Effector CD8-positive, alpha-beta T cell (primary cell): ENCODE measurements around the gene DRC7.
A peak's percentile ranks its signal among the peaks of the same experiment; 100 is the strongest.

Experiments used
- DNase-seq: peaks from one replicate; lab custom pipeline; 2025; lab: John Stamatoyannopoulos, UW
- total RNA-seq, 4 experiments: gene quantifications; one replicate each; lab custom pipeline; 2026; lab: John Stamatoyannopoulos, UW

DRC7 gene, protein sequence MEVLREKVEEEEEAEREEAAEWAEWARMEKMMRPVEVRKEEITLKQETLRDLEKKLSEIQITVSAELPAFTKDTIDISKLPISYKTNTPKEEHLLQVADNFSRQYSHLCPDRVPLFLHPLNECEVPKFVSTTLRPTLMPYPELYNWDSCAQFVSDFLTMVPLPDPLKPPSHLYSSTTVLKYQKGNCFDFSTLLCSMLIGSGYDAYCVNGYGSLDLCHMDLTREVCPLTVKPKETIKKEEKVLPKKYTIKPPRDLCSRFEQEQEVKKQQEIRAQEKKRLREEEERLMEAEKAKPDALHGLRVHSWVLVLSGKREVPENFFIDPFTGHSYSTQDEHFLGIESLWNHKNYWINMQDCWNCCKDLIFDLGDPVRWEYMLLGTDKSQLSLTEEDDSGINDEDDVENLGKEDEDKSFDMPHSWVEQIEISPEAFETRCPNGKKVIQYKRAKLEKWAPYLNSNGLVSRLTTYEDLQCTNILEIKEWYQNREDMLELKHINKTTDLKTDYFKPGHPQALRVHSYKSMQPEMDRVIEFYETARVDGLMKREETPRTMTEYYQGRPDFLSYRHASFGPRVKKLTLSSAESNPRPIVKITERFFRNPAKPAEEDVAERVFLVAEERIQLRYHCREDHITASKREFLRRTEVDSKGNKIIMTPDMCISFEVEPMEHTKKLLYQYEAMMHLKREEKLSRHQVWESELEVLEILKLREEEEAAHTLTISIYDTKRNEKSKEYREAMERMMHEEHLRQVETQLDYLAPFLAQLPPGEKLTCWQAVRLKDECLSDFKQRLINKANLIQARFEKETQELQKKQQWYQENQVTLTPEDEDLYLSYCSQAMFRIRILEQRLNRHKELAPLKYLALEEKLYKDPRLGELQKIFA
- 0 reads per million in 4 experiments for total RNA-seq

DNA sequence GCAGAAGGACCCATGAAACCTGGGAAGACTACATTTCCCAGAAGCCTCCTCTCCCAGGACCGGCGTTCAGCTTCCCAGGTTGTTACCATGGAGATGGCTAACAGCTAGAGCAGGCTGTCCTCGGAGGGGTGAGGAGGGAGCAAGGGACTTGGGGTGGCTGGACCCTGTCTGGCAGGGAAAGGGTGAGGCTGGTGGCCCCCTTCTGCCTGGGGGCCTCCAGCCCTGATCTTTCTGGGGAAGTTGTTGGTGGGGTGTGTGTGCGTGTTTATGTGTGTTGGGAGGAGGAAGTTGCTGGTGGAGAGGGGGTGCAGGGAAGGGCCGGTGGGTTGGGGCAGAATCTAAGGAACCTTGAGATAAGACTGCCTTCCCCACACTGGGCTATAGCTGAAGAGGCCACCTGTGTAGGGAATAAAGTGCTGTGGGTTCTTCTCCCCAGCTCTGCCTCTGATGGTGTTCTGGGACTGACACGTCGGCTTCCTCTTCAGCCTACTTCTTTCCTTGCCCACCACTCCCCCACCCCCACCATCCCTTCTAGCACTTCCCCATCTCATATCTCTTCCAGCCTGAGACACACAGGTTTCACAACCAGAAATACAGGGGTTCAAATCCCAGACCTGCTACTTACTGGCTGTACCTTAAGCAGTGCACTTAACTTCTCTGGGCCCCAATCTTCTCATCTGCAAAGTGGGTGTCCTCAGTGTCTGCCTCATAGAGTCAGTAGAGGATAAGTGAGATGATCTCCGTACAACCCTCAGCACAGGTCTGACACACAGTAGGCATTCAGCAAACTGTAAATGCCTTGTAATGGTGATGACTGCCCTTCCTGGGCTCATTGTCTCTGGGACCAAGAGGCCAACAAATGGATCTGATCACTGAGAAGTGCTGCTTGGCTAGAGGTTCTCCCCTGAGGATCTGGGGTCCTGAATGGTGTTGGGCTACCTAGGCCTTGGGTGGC lies at the start of gene DRC7:
Gene DRC7 (plus strand): TSS at position 82 of the 955 bp plus-strand sequence. CDS start 3,144 bp downstream, outside the sequence.
- no peak for DNase-seq

DNA sequence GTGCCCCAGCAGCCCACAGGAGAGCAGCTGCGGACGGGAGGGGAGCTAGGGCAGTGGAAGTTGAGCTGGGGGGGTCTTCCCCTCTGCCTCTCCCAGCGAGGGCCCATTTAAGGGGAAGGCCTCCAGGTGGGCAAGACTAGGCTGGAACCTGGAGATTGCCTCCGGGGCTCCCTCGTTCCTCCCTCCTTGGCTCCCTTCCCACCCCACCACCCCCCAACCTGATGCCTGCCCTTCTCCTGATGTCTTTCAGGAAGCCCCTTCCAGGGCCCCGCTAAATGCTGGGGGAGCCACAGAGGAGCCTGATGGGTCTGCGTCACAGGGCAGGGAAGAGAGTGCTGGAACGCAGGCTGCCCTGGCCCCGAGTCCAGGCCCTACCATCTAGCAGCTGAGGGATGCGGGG lies 49.4 kb upstream of the DRC7 start:
- DNase-seq, result no peak

DNA sequence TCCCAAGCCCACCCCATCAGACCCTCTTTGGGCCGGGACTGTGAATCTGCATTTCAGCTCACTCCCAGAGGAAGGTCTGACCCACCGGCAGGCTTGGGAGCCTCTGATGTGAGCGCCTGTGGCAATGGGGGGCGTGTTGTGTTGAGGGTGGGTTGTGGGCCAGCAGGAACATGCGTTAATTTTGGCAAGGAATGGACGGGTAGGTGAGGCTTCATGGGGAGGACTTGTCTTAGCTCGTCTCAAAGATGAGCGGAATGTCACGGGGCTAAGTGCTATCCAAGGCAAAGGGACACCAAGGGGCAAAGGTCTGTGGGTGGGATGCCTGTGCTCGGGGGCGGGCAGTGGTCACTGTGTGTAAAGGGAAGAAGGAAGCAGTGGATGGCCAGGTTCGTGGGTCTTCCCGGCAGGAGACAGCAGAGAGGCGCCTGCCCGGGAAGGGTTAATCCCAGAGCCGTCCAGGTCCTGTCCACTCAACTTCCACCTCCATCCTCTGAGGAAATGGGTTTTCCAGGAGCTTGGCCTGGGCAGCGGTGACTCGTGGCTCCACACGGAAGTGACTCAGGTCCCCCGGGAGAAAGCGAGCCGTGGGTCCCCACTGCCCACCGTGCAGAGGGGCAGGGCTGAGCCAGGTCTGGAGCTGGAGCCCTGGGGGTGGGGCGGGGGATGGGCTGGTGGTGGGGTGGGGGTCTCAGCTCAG lies 48.8 kb upstream of the DRC7 start:
- DNase-seq, result no peak

DNA sequence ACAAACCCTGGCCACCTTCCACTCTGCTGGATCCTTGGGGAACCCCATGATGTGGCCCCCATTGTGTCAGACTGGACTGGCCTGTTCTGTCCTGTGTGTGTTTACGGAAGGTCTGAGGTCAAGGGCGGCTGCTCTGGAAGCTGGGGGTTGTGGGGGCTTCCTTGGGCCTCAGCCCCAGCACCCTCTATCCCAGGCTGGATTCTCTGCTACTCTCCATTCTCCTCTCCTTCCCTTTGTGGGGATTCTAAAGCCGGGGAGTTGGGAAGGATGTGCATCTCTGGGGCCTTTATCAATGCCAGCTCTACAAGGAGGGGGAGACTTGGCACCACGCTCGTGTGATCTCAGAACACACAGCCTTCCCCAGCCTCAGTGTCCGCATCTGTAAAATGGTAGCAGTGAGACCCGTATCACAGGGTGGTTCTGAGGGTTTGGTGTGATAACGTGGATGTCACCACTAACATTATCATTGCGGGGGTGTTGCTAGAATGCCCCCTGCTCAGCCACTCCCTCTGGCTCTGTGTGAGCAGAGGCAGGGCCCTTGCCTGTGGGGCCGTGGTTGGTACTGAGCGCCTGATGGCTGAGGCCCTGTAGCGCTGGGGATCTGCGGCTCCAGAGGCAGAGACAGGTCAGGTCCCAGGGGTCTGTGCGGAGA lies 48.1 kb upstream of the DRC7 start:
- no peak for DNase-seq

DNA sequence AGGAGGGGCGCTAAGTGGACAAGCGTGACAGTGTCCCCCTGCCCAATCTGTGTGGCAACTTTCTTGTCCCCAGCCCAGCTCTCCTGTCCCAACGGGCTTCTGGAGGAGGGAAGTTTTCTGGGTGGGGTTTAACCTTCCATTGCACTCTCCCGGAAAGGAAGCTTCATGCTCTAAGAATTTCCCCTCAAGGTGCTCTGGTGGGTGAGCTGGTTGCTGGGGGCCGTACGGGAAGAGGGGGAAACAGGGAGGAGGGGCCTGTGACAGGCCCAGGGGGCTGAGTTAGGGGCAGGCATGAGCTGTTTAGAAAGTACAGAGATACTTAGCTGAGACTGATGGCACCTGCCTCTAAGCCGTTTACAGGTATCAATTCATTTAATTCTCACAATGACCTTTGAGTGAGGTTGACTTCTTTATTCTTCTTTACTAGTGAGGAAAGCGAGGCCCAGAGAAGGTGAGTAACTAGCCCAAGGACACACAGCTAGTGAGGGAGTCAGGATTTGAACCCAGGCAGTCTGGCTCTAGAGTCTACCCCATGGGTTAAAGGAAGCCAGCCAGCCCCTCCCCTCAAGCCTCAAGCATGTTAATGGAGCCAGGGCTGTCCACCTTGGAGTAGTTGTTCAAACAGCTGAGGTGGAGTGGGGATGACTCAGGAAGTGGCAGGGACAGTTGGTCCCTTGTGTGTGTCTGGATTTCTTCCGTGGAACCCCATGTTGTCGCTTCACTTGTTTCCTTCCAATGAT lies 47.3 kb upstream of the DRC7 start:
- DNase-seq, result no peak

DNA sequence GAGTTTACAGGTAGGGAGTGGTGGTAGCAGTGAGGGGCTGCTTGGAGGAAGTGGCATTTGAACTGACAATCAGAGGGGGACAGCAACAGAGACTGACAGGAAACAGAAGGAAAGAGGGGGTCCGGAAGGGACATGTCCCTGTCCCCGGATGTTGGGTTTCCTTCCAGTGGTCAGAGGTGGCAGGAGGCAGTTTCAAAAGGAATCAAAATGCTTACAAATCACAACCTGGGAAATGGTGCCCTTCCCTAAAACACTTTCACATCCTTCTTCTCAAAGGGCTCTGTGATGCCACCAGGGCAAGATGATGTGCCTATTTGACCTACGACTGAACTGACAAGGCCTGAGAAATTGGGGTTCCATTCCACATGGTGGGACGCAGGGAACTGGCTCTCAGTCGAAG lies 46.5 kb upstream of the DRC7 start:
- DNase-seq, result no peak

DNA sequence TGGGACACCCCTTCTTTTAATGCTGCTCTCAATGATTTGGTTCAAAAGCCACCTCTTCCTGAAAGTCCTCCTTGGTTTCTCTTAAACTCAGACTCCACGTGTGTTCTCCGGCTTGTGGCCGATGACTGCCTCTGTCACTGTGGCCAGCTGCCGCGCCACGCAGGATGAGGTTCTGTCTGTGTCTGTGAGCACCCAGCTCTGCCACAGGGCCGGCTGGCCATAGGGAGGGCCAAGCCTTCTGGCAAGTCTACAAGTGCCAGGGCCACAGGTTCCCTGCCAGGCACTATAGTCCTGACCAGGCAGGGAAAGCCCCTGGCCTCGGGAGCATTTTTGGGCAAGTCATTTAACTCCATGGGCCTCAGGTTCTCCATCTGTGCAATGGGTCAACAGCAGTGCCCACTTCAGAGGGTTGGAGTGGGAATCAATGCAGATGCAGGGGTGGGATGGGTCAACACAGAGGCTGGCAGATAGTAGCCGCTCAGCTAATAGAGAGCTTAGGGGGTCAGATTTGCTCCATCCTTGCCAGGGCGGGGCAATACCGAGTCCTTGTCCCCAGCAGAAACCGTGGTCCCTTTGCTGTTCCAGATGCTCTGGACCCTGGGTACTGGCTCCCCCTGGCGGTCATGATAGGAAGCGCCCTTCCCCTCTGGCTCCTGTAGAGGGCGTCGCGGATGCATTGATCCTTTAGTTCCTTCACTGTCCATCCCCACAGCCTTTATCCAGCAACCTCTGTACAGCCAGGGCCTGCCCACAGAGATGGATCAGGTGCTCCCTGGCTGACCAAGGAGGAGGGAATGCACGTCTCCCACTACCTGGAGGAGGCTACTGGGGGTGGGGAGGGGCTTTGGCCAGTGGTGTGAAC lies 45.8 kb upstream of the DRC7 start:
- peak; percentile 79 for DNase-seq

DNA sequence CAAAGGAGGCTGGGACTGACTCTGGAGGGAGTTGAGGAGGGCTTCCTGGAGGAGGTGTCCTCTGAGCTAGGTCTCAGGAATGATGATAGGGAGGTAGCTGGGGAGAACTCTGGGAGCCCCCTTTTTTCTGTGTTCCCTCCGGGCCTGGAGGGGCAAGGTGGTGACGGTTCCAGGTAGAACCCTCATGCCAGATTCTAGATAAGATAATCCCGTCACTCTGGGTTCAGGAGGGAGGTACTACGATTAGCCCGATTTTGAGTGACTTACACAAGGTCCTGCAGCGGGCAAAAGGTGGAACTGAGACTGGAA lies 45.2 kb upstream of the DRC7 start:
- DNase-seq, result no peak

DNA sequence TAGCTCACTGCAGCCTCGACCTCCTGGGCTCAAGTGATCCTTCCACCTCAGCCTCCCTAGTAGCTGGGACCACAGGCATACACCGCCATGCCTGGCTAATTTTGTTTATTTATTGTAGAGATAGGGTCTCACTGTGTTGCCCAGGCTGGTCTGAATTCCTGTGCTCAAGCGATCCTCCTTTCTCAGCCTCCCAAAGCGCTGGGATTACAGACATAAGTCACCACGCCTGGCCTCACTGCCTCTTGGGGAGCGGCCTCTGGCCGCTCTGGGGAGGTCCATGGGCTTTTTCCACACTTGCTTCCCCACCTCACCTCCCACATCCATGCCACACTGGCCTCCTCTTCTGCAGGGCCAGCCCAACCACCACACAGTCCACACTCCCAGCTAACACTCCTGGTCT lies 44.8 kb upstream of the DRC7 start:
- DNase-seq, result no peak

DNA sequence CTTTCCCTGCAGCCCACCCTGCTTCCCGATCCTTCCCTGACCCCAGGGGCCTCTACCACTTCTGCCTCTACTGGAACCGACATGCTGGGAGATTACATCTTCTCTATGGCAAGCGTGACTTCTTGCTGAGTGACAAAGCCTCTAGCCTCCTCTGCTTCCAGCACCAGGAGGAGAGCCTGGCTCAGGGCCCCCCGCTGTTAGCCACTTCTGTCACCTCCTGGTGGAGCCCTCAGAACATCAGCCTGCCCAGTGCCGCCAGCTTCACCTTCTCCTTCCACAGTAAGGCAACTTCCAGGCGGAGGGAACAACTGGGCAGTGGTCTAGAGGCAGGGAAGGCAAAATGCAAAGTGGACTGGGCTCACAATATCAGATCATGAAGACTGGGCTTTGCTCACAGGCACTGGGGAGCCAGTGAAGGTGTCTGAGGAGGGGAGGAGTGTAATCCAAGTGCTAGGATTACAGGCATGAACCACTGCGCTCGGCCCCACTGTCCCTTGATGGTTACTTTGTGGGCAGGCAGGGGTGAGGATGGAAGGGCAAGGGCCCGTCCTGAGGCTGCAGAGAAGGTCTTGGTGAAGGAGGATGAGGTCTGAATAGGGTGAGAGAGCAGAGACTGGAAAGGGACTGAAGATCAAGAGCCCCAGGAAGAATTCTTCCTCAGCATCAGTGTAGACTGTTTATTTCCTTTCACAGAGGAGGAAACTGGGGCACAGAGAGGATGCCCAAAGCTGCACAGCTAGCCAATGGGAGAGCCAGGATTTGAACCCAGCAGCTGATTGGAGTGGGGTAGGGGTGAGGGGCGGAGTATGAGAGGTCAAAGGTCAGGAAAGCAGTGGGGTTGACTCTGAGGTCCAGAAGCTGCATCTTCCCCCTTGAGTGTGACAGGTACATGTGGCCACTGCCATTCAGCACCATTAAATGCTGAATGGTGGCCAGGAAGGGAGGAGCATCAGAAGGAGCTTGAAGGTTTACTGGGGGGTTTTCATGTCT lies 43.0 kb upstream of the DRC7 start:
- no peak for DNase-seq

DNA sequence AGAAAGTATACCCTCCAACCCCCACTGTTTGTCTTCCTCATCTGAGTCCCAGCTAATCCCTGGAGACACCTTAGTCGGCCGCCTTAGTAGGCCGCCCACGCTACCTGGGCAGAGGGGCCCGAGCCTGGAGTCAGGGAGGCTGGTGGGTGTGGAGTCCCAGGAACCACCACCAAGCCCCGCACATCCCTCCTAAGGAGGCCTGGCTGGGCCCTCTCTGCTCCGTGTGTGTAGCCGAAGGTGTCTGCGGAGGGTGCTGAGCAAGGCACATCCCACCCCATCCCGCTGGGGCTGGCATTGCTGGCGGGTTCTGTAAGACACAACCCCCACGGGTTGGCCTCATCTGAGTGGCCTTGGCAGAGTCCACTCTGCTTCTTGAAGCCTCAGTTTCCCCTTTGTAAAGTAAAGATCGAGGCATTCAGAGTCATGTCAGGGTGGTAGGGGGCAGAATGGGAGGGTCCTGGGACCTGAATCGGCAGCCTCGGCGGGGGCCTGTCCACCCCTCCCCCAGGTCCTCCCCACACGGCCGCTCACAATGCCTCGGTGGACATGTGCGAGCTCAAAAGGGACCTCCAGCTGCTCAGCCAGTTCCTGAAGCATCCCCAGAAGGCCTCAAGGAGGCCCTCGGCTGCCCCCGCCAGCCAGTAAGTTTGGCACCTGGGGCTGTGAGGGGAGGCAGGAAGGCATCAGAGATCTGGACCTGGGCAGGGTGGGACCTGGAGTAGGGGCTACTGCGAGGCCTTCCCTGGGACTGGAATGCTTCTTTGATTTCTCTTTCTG lies 41.7 kb upstream of the DRC7 start:
- DNase-seq, result no peak

DNA sequence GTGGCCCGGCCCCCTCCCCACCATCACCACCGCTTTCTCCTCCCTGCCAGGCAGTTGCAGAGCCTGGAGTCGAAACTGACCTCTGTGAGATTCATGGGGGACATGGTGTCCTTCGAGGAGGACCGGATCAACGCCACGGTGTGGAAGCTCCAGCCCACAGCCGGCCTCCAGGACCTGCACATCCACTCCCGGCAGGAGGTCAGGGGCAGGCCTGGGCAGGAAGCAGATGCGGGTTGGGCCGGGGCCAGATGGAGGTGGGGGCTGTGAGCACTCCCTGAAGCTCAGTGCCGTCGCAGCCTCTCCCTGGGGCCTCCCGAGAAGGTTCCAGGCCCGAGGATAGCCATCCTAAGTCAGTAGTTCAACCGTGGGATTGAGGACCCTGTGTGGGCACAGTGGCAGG lies 40.7 kb upstream of the DRC7 start:
- no peak for DNase-seq

DNA sequence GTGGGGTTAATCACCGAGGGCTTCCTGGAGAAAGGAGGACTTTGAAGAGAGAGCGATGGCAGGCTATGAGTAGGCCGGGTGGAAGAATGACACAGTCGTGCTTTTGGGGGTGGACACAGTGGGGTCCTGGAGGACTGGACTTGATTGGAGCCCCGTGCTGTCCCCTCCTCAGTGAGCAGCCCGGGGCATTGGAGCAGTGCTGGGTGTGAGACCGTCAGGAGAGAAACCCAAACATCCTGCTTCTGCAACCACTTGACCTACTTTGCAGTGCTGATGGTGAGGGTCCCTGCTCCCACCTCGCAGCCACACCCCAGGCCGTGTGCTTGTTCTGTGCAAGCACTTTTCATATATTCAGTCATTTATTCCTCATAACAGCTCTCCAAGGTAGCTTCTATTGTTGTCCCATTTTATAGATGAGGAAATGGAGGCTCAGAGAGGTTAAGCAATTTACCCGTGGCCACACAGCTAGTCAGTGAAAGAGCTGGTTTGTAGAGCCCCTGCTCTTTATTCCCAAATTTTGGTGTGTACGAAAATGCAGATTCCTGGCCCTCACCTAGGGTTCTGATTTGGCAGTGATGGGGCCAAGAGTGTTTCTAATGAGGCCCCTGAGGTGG lies 38.2 kb upstream of the DRC7 start:
- DNase-seq, result no peak

DNA sequence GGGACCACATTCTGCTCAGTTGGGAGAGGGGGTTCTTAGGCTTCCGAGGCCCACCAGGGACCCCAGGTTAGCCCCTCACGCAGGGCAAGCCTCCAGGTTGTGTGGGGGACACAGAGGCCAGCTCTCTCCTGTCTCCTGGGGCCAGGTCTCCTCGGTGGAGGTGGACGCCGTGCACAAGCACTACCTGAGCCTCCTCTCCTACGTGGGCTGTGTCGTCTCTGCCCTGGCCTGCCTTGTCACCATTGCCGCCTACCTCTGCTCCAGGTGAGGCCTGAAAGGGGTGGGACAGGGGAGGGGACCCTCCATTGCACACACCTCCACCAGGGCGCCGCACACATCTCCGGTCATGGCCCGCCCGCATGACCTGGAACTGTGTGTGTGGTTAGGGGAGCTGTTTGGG lies 37.4 kb upstream of the DRC7 start:
- DNase-seq, result no peak

DNA sequence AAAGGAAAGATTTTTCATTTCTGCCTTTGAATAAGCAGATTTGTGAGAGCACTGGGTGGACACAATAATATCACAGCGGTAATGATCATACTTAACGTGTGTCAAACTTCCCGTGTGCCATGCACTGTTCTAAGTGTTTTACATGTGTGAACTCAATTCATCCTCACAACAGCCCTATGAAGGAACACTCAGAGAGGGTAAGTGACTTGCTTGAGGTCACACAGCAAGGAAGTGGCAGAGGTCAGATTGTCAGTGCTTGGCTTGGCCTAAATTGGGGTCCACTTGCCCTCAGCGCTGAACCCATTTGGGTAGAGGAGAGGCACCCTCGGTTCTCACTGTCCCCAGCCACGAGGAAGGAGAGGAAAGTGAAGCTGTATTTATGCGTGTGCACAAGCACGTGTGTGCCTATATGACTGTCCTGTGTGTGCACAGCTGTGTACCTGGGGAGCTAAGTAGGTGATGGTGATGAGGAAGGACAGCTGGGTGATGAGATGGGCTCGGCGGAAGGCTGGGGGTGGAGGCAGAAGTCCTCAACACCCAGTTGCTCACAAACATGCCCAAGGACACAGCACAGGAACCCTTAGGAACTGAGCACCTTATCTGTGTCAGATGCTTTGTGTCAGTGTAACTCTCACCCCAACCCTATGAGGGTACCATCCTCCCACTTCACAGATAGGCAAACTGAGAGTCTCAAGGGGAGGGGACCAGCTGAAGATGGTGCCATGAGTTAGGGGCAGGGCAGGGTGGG lies 36.3 kb upstream of the DRC7 start:
- DNase-seq, result no peak
